GM13976 (cell line): ENCODE results near the gene PPOX.

Source experiments
- DNase-seq: peaks from one replicate; pipeline ENCODE4 v3.0.0; 2012; ENCODE audit warnings: low spot score
- CTCF ChIP-seq: IDR thresholded peaks from 2 replicates; pipeline ENCODE4 v1.5.1; 2012; ENCODE audit warnings: borderline replicate concordance, mild to moderate bottlenecking; ENCODE audit not compliant: insufficient read depth; ENCODE audit errors: extremely low read depth, missing control alignments, control extremely low read depth
- in situ Hi-C: fragments of 300-500 bp; cut with MboI; formaldehyde crosslinking; loops from one replicate; pipeline ENCODE4 v1.12.0; 2022; ENCODE audit warnings: low sequenced_read_pairs, mixed read lengths, inconsistent platforms; ENCODE audit not compliant: unreplicated experiment

Gene PPOX

GRCh38 chr1:161199506-161200139 is 33.4 kb downstream of the PPOX start:
- TF ChIP-seq CTCF = no peak
- in situ Hi-C loops = no loop called here
- DNase-seq = no peak

- in situ Hi-C loops = no loop called here
- peak; percentile 18 for DNase-seq
- no peak for TF ChIP-seq CTCF
These were observed 34.3 kb downstream of the PPOX start for GRCh38 chr1:161200421-161200991.

GRCh38 chr1:161200992-161201835 is 35.0 kb downstream of the PPOX start:
- DNase-seq = peak; percentile 22
- TF ChIP-seq CTCF = no peak
- in situ Hi-C loops = no loop called here

- in situ Hi-C loops = no loop called here
- no peak for TF ChIP-seq CTCF
- peak; percentile 96 for DNase-seq
These were observed 35.8 kb downstream of the PPOX start, which contains the start of gene NDUFS2 for GRCh38 chr1:161201836-161202712. NDUFS2 (plus strand) TSS chr1:161202367; CDS start chr1:161202386, 19 bp downstream.

- DNase-seq = no peak
- in situ Hi-C loops = no loop called here
- no peak for TF ChIP-seq CTCF
These were observed 40.4 kb downstream of the PPOX start for GRCh38 chr1:161206411-161207140.
